Adipocyte (in vitro differentiated cells): ENCODE results near the gene ATP6AP2.
"Not testable (repeated sequence)": the region's sequence is repeated elsewhere in the genome, so short reads cannot be mapped to it uniquely, and the experiment has no call there.

Source experiments
- DNase-seq: peaks from one replicate; pipeline ENCODE4 v3.0.0-alpha.2; 2015; ENCODE audit warnings: low read depth
- H3K27me3 ChIP-seq: replicated peaks from 2 replicates; pipeline ENCODE4 v1.7.0; 2013; ENCODE audit warnings: mild to moderate bottlenecking, low read length, moderate library complexity; ENCODE audit not compliant: control insufficient read depth, insufficient read depth
- H3K36me3 ChIP-seq: 2 replicates; pipeline ENCODE4 v1.7.0; 2013; ENCODE audit warnings: low read length, mild to moderate bottlenecking, moderate library complexity; ENCODE audit not compliant: control insufficient read depth, insufficient read depth, severe bottlenecking
- H3K4me1 ChIP-seq: 2 replicates; pipeline ENCODE4 v1.7.0; 2013; ENCODE audit warnings: mild to moderate bottlenecking, low read length, moderate library complexity; ENCODE audit not compliant: control insufficient read depth, insufficient read depth
- H3K4me3 ChIP-seq: 2 replicates; pipeline ENCODE4 v1.7.0; 2013; ENCODE audit warnings: mild to moderate bottlenecking, low read length, moderate library complexity
- H3K9ac ChIP-seq: 2 replicates; pipeline ENCODE4 v1.7.0; 2013; ENCODE audit warnings: mild to moderate bottlenecking, low read length, moderate library complexity
- H3K9me3 ChIP-seq: 2 replicates; pipeline ENCODE4 v1.7.0; 2013; ENCODE audit warnings: mild to moderate bottlenecking, low read length, moderate library complexity; ENCODE audit not compliant: control insufficient read depth

ATP6AP2 gene

DNA sequence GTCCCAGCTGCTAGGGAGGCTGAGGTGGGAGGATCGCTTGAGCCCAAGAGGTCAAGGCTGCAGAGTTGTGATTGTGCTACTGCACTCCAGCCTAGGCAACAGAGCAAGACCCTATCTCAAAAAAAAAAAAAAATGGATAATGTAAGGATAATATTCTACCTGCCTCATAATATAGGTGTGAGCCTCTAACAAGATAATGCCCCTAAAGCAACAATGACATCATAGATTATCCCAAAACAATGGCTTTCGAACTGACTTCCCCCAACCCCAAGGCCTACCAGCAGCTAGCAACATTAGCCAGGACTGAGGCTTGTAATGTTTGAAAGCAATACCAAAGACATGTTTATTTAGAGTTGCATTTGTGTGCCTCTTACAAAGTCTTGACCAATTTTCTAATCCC, 33.9 kb upstream of the ATP6AP2 start:
- H3K4me1 ChIP-seq = peaks cover 7% of the 10 kb centered on the region
- H3K9ac ChIP-seq = no peak overlapping the region
- peaks cover 22% of the 10 kb centered on the region for H3K27me3 ChIP-seq
- H3K36me3 ChIP-seq = no peaks in the 10 kb centered on the region
- H3K4me3 ChIP-seq = no peak overlapping the region
- no peaks in the 10 kb centered on the region for H3K9me3 ChIP-seq
- DNase-seq = no peak

DNA sequence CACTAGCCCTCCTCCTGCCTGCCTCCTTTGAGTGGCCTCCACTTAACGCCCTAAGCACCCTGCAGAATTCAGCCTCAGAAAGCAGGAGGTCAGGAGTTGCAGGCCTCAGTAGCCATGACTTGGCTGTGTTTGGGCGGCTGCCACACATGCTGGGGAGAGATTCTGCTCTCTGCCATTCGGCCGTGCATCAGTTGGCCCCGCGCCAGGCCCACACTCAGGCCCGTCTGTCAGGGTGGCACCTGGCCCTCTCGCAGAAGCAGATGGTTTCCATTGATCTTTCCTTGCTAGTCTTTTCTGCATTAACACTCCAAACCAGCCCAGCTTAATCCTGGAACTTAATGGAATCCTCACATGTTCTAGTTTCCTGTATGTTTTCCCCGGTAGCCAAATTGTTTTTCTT, 30.7 kb upstream of the ATP6AP2 start:
- H3K4me3 ChIP-seq = no peak overlapping the region
- peaks cover 39% of the 10 kb centered on the region for H3K27me3 ChIP-seq
- no peak for DNase-seq
- H3K4me1 ChIP-seq = no peaks in the 10 kb centered on the region
- no peak overlapping the region for H3K9ac ChIP-seq
- H3K9me3 ChIP-seq = no peaks in the 10 kb centered on the region
- H3K36me3 ChIP-seq = no peaks in the 10 kb centered on the region

DNA sequence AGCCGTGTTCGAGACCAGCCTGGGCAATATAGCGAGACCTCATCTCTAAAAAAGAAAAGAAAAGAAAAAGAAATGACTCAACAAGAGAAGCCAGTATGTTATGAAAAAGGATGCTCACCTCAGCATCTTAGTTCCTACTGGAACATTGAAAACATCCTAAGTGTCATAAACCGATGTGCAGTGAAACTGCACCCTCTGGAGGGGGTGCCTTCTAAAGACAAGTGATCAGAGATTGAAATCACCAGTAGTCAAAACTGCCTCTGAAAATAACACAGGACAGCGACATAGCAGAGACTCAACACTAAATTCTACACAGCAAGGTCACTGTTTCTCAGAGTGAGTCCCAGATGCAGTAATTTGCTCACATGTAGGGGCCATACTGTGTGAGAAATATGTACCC, 28.0 kb upstream of the ATP6AP2 start:
- H3K4me3 ChIP-seq = no peak overlapping the region
- H3K27me3 ChIP-seq = peaks cover 47% of the 10 kb centered on the region
- no peaks in the 10 kb centered on the region for H3K36me3 ChIP-seq
- no peaks in the 10 kb centered on the region for H3K4me1 ChIP-seq
- no peak overlapping the region for H3K9ac ChIP-seq
- DNase-seq = peak; percentile 20
- no peaks in the 10 kb centered on the region for H3K9me3 ChIP-seq

DNA sequence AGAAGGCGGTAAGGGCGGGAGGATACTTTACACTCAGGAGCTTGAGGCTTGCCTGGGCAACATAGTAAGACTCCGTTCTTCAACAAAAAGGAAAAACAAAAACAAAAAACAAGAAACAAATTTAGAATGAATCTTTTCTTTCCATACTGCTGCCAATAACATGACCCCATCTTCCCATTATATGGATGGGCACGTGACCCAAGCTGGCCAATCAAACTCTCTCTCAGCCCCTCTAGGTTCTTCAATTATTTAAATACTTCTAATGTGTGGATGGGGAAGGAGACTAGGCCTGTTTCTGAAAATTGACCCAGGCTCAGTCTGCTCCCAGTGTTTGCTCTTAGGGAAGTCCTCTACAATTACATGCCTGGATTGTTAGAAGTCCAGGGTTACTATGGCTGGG, 22.2 kb upstream of the ATP6AP2 start:
- H3K36me3 ChIP-seq = no peaks in the 10 kb centered on the region
- no peaks in the 10 kb centered on the region for H3K4me1 ChIP-seq
- H3K27me3 ChIP-seq = peaks cover 35% of the 10 kb centered on the region
- no peaks in the 10 kb centered on the region for H3K9me3 ChIP-seq
- H3K4me3 ChIP-seq = no peak overlapping the region
- H3K9ac ChIP-seq = no peak overlapping the region
- no peak for DNase-seq

DNA sequence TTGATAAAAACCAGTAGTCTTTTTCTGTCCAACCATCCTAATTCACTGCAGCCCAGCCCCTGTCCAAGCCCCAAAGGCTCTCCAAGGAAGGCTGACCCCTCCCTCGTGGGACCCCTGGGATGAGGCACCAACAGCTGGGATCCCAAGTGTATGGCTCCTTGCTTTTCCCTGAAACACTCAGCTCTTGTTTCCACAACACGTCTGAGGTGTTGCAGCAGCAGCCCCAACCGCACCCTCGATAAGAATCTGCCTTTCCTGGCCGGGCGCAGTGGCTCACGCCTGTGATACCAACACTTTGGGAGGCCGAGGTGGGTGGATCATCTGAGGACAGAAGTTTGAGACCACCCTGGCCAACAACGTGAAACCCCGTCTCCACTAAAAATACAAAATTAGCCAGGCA, 17.0 kb upstream of the ATP6AP2 start:
- Histone ChIP-seq H3K27me3 (peaks cover 42% of the 10 kb centered on the region), H3K4me3 (no peak overlapping the region), H3K9ac (no peak overlapping the region), H3K36me3 (no peaks in the 10 kb centered on the region), H3K9me3 (no peaks in the 10 kb centered on the region), H3K4me1 (no peaks in the 10 kb centered on the region)
- DNase-seq = no peak

GRCh38 chrX:40564447-40564846, 16.3 kb upstream of the ATP6AP2 start:
- H3K4me3 ChIP-seq = no peak overlapping the region
- no peak overlapping the region for H3K9ac ChIP-seq
- no peak for DNase-seq
- H3K9me3 ChIP-seq = no peaks in the 10 kb centered on the region
- H3K36me3 ChIP-seq = no peaks in the 10 kb centered on the region
- peaks cover 47% of the 10 kb centered on the region for H3K27me3 ChIP-seq
- no peaks in the 10 kb centered on the region for H3K4me1 ChIP-seq

DNA sequence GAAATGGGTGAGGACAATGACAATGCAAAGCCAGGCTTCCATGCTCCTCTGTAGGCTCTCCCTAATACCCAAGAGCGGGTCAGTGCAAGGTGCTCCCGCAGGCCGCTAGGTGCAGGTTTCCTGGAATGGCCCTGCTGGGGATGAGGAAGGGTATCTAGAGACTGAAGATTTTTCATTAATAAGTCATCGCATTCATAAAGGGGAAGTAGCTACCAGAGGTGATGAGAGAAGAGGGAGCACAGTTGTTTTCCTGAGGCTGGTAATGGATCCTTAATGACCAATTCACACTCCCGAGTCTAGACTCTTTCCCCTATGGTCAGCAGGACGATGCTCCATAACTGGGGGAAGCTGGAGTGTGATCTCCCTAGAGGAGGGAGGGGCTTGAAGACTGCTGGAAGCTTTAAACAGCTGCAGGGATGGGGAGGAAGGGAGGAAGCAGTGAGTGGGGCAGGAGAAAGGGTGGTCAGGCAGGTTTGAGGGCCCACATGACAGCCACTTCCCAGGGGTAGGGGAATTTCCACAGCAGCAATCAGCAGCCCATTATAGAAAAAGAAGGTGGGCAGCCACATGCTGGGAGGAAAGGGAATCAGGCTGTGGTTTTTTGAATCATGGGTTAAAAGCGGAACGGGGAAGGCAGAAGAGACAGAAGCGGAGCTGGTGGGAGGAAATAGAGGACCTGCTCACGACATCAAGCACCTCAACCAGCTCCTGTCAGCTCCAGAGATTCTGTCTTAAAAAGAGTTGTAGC, 10.2 kb upstream of the ATP6AP2 start:
- no peak for DNase-seq
- H3K27me3 ChIP-seq = peaks cover 53% of the 10 kb centered on the region
- no peaks in the 10 kb centered on the region for H3K9me3 ChIP-seq
- H3K9ac ChIP-seq = no peak overlapping the region
- no peaks in the 10 kb centered on the region for H3K4me1 ChIP-seq
- H3K4me3 ChIP-seq = no peak overlapping the region
- H3K36me3 ChIP-seq = no peaks in the 10 kb centered on the region

GRCh38 chrX:40571164-40571563, 9.6 kb upstream of the ATP6AP2 start:
- H3K4me1 ChIP-seq, H3K9me3 ChIP-seq, H3K4me3 ChIP-seq, DNase-seq, H3K36me3 ChIP-seq, H3K9ac ChIP-seq: not testable (repeated sequence)
- H3K27me3 ChIP-seq = peaks cover 48% of the 10 kb centered on the region

- H3K4me1 ChIP-seq = no peaks in the 10 kb centered on the region
- no peak overlapping the region for H3K9ac ChIP-seq
- no peak overlapping the region for H3K4me3 ChIP-seq
- H3K36me3 ChIP-seq = no peaks in the 10 kb centered on the region
- H3K9me3 ChIP-seq = no peaks in the 10 kb centered on the region
- H3K27me3 ChIP-seq = peaks cover 44% of the 10 kb centered on the region
- no peak for DNase-seq
These were observed 9.2 kb upstream of the ATP6AP2 start for GRCh38 chrX:40571600-40571999.

DNA sequence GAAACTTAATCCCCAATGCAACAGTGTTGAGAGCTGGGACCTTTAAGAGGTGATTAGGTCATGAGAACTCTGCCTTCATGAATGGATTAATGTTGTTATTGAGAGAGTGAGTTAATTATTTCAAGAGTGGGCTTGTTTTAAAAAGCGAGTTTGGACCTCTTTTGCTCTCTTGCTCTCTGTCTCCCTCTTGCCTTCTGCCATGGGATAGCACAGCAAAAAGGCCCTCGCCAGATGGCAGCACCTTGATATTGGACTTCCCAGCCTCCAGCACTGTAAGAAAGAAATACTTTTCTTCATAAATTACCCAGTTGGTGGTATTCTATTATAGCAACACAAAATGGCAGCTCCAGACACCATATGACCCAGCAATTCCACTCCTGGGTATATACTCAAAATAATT, 7.0 kb upstream of the ATP6AP2 start:
- peaks cover 33% of the 10 kb centered on the region for H3K27me3 ChIP-seq
- no peaks in the 10 kb centered on the region for H3K9me3 ChIP-seq
- no peak overlapping the region for H3K4me3 ChIP-seq
- no peak overlapping the region for H3K9ac ChIP-seq
- no peaks in the 10 kb centered on the region for H3K36me3 ChIP-seq
- no peak for DNase-seq
- no peaks in the 10 kb centered on the region for H3K4me1 ChIP-seq

GRCh38 chrX:40575411-40575810, 5.4 kb upstream of the ATP6AP2 start:
- H3K4me1 ChIP-seq, H3K9ac ChIP-seq, DNase-seq, H3K4me3 ChIP-seq, H3K9me3 ChIP-seq, H3K36me3 ChIP-seq: not testable (repeated sequence)
- peaks cover 26% of the 10 kb centered on the region for H3K27me3 ChIP-seq

- Histone ChIP-seq H3K27me3 (peaks cover 22% of the 10 kb centered on the region), H3K4me1 (peaks cover 3% of the 10 kb centered on the region), H3K9ac (no peak overlapping the region), H3K36me3 (no peaks in the 10 kb centered on the region), H3K9me3 (no peaks in the 10 kb centered on the region), H3K4me3 (no peak overlapping the region)
- no peak for DNase-seq
These were observed 4.5 kb upstream of the ATP6AP2 start for GRCh38 chrX:40576291-40576690.
